Karpas-422 (cell line): ENCODE data around the gene PLSCR1. TPM values are rescaled to one million over a fixed set of nuclear protein-coding genes. Genes with fewer than 3 reads are reported as not detected.
A peak's percentile ranks its signal among the peaks of the same experiment; 100 is the strongest.
"Not testable (repeated sequence)": the region's sequence is repeated elsewhere in the genome, so short reads cannot be mapped to it uniquely, and the experiment has no call there.

Source experiments
- DNase-seq: peaks from one replicate; pipeline ENCODE4 v3.0.0-alpha.2; 2015
- H2AFZ ChIP-seq: fragments of 200-600 bp; sonication (generic); 2 replicates; pipeline ENCODE4 v1.6.1; 2014; ENCODE audit warnings: antibody characterized with exemption, low read length, mixed read lengths
- H3K27ac ChIP-seq: fragments of 200-600 bp; sonication (generic); 2 replicates; pipeline ENCODE4 v1.5.1; 2014; ENCODE audit warnings: mild to moderate bottlenecking, low read length, moderate library complexity
- H3K27me3 ChIP-seq: fragments of 200-600 bp; sonication (generic); 2 replicates; pipeline ENCODE4 v1.6.1; 2014; ENCODE audit warnings: low read length, mixed read lengths
- H3K36me3 ChIP-seq: fragments of 200-600 bp; sonication (generic); 2 replicates; pipeline ENCODE4 v1.6.1; 2014; ENCODE audit warnings: low read length, mixed read lengths; ENCODE audit not compliant: insufficient read depth
- H3K4me1 ChIP-seq: fragments of 200-600 bp; sonication (generic); 2 replicates; pipeline ENCODE4 v1.6.1; 2014; ENCODE audit warnings: mild to moderate bottlenecking, low read length, mixed read lengths
- H3K4me2 ChIP-seq: fragments of 200-600 bp; sonication (generic); 2 replicates; pipeline ENCODE4 v1.6.1; 2014; ENCODE audit warnings: low read length, low read depth, mild to moderate bottlenecking; ENCODE audit not compliant: poor library complexity, severe bottlenecking
- H3K4me3 ChIP-seq: fragments of 200-600 bp; sonication (generic); 2 replicates; pipeline ENCODE4 v1.5.1; 2014; ENCODE audit warnings: mild to moderate bottlenecking, antibody characterized with exemption, low read length, mixed read lengths
- H3K79me2 ChIP-seq: fragments of 200-600 bp; sonication (generic); 2 replicates; pipeline ENCODE4 v1.6.1; 2014; ENCODE audit warnings: mild to moderate bottlenecking, low read length, mixed read lengths
- H3K9ac ChIP-seq: fragments of 200-600 bp; sonication (generic); 2 replicates; pipeline ENCODE4 v1.6.0; 2014; ENCODE audit warnings: low read length
- H3K9me2 ChIP-seq: fragments of 200-600 bp; sonication (generic), shearing (Covaris generic); replicated peaks from 2 replicates; pipeline ENCODE4 v1.6.0; 2014; ENCODE audit warnings: mild to moderate bottlenecking, low read length, moderate library complexity; ENCODE audit not compliant: insufficient read depth
- H3K9me3 ChIP-seq: fragments of 300-700, 200-600 bp; sonication (generic); 2 replicates; pipeline ENCODE4 v1.6.1; 2014; ENCODE audit warnings: low read length, mixed read lengths
- H4K20me1 ChIP-seq: fragments of 200-600 bp; sonication (generic); 2 replicates; pipeline ENCODE4 v1.6.1; 2014; ENCODE audit warnings: mild to moderate bottlenecking, antibody characterized with exemption, low read length, low read depth; ENCODE audit not compliant: insufficient read depth
- total RNA-seq: library from RNA; depleted of rRNA; stranded (reverse); fragments of >200 nt; shearing (Covaris generic); gene quantifications from 2 replicates; pipeline ENCODE4 v1.2.3, GENCODE V29; 2014; ENCODE audit warnings: low replicate concordance

The PLSCR1 gene
- total RNA-seq, 1 experiment from 2014 or later = 26.2 TPM

DNA sequence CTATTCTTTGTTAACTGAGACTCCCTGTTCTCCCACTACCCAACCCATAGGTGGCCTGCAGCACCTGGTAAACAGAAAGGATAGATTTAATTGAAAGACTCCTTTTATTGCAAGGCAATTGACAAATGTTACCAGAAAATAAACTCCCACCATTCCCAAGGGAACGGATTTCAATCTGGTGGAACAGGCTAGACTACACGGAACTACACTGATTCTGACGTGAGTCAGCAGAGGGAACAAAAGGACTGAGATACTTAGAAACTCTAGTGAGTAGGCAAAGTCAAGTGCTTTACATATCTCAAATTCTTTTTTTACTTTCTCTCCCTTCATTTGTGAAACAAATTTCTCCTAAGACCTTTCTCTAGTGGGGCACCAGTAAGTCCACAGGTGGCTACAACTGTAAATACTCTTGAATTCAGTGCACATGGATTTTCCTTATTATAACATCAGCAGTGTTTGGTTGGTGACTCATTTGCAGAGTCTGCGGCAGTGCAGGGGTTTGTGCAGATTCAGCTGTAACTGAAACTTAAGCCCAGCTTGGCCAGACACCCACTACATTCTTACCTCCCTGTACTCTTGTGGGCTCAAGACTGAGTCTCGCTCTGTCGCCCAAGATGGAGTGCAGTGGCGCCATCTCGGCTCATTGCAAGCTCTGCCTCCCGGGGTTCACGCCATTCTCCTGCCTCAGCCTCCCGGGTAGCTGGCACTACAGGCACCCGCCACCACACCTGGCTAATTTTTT, 40.8 kb downstream of the PLSCR1 start:
- Histone ChIP-seq H3K36me3 (no peaks in the 10 kb centered on the region), H2AFZ (peak overlapping the region; percentile 4; the same call in 1 of the 2 replicates), H3K4me2 (peak overlapping the region; percentile 56), H3K27me3 (no peaks in the 10 kb centered on the region), H3K9me3 (no peaks in the 10 kb centered on the region), H3K79me2 (no peaks in the 10 kb centered on the region), H3K9ac (no peak overlapping the region), H3K4me3 (no peak overlapping the region; the same call in 1 of the 2 replicates), H3K9me2 (no peaks in the 10 kb centered on the region), H3K27ac (peak overlapping the region; percentile 57; the same call in 1 of the 2 replicates), H4K20me1 (no peaks in the 10 kb centered on the region), H3K4me1 (peaks cover 25% of the 10 kb centered on the region)
- peak; percentile 63 for DNase-seq

GRCh38 chr3:146502887-146503460, 41.4 kb downstream of the PLSCR1 start:
- H4K20me1 ChIP-seq = no peaks in the 10 kb centered on the region
- no peaks in the 10 kb centered on the region for H3K9me3 ChIP-seq
- H2AFZ ChIP-seq = peak overlapping the region; percentile 4; the same call in 1 of the 2 replicates
- H3K9me2 ChIP-seq = no peaks in the 10 kb centered on the region
- no peaks in the 10 kb centered on the region for H3K79me2 ChIP-seq
- H3K4me2 ChIP-seq = peak overlapping the region; percentile 56
- peak overlapping the region; percentile 57; the same call in 1 of the 2 replicates for H3K27ac ChIP-seq
- no peak for DNase-seq
- H3K36me3 ChIP-seq = no peaks in the 10 kb centered on the region
- H3K4me3 ChIP-seq = no peak overlapping the region
- no peaks in the 10 kb centered on the region for H3K27me3 ChIP-seq
- H3K4me1 ChIP-seq = peaks cover 25% of the 10 kb centered on the region
- H3K9ac ChIP-seq = no peak overlapping the region

GRCh38 chr3:146501752-146502151, 42.7 kb downstream of the PLSCR1 start:
- Histone ChIP-seq H3K9me3 (no peaks in the 10 kb centered on the region), H4K20me1 (no peaks in the 10 kb centered on the region), H3K27ac (no peak overlapping the region), H3K4me2 (no peak overlapping the region), H3K27me3 (no peaks in the 10 kb centered on the region), H3K4me3 (no peak overlapping the region), H2AFZ (no peak overlapping the region), H3K36me3 (no peaks in the 10 kb centered on the region), H3K9me2 (no peaks in the 10 kb centered on the region), H3K4me1 (peaks cover 25% of the 10 kb centered on the region), H3K79me2 (no peaks in the 10 kb centered on the region), H3K9ac (no peak overlapping the region)
- no peak for DNase-seq

DNA sequence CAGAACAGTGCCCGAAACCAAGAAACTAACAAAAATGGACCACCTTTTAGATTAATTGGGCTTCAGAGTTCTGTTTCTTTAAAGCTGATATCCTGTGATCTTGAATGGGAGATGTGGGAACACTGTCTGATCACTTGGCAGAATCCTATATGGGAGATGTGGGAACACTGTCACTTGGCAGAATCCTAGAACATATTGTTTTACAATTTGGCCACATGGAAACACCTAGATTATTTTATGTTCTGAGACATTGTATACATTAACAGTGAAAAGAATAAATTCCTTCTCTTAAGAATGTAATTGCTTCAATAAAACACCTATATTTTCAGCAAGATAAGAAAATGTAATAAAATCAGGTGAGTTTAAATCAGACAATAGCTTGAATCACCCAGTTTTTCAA, 44.7 kb downstream of the PLSCR1 start:
- Histone ChIP-seq H3K36me3 (no peaks in the 10 kb centered on the region), H3K4me3 (no peak overlapping the region), H3K9ac (no peak overlapping the region), H3K27ac (no peak overlapping the region), H2AFZ (no peak overlapping the region), H3K79me2 (no peaks in the 10 kb centered on the region), H3K27me3 (no peaks in the 10 kb centered on the region), H3K9me3 (no peaks in the 10 kb centered on the region), H4K20me1 (no peaks in the 10 kb centered on the region), H3K9me2 (no peaks in the 10 kb centered on the region), H3K4me2 (no peak overlapping the region), H3K4me1 (peaks cover 20% of the 10 kb centered on the region)
- no peak for DNase-seq

DNA sequence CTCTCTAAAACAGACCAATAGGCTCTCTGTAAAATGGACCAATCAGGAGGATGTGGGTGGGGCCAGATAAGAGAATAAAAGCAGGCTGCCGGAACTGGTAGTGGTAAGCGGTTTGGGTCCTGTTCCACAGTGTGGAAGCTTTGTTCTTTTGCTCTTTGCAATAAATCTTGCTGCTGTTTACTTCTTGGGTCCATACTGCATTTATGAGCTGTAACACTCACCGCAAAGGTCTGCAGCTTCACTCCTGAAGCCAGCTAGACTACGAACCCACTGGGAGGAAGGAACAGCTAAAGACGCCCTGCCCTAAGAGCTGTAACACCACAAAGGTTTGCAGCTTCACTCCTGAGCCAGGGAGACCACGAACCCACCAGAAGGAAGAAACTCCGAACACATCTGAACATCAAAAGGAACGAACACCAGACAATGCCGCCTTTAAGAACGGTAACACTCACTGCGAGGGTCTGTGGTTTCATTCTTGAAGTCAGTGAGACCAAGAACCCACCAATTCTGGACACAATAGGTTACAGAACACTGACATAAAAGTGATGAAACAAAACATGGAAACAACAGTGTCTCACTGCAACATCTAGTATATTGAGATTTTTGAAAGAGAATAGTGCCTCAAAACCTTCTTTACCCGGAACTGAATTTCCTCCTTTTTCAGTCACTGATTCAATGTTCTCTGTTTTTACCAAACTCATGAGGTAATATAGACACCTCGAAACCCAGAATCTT, 46.2 kb downstream of the PLSCR1 start:
- no peak overlapping the region for H3K27ac ChIP-seq
- H3K4me3 ChIP-seq = no peak overlapping the region

DNA sequence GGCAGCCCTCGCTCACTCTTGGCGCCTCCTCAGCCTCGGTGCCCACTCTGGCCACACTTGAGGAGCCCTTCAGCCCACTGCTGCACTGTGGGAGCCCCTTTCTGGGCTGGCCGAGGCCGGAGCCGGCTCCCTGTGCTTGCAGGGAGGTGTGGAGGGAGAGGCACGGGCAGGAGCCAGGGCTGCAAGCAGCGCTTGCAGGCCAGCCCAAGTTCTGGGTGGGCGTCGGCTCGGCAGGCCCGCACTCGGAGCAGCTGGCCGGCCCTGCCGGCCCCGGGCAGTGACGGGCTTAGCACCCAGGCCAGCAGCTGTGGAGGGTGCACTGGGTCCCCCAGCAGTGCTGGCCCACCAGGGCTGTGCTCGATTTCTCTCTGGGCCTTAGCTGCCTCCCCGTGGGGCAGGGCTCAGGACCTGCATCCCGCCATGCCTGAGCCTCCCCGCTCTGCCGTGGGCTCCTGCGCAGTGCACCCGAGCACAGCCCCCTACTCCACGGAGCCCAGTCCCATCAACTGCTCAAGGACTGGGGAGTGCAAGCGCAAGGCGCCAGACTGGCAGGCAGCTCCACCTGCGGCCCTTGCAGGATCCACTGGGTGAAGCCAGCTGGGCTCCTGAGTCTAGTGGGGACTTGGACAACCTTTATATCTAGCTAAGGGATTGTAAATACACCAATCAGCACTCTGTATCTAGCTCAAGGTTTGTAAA, 47.1 kb downstream of the PLSCR1 start:
- H2AFZ ChIP-seq, H3K4me3 ChIP-seq: not testable (repeated sequence)

More for the DNA sequence above, 46.2 kb downstream of the PLSCR1 start:
- Histone ChIP-seq H3K79me2 (no peaks in the 10 kb centered on the region), H3K27me3 (no peaks in the 10 kb centered on the region), H4K20me1 (no peaks in the 10 kb centered on the region), H3K9me3 (no peaks in the 10 kb centered on the region), H3K9ac (no peak overlapping the region), H3K4me1 (peaks cover 12% of the 10 kb centered on the region), H3K36me3 (no peaks in the 10 kb centered on the region), H2AFZ (no peak overlapping the region), H3K9me2 (no peaks in the 10 kb centered on the region), H3K4me2 (no peak overlapping the region)
- no peak for DNase-seq

DNA sequence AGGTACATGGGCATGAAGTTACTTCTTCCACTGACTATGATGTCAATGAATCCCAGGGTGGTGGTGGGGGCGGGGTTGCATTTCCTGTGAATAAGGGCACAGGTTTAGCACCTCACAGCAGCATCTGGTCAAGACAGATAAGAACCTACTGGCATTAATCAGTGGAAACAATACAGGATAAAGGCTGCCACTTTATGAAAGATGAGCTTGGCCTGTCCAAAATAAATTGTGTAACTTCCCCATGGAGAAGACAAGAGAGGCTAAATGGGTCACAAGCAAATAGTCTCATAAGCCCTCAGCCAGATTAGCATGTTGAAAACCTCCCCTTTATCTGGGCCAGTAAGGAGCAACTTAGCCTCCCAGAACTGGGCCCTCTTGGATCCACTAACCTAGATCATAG, 47.7 kb downstream of the PLSCR1 start:
- H3K9me2 ChIP-seq = no peaks in the 10 kb centered on the region
- no peak overlapping the region for H3K9ac ChIP-seq
- no peak overlapping the region for H2AFZ ChIP-seq
- no peaks in the 10 kb centered on the region for H3K27me3 ChIP-seq
- no peak for DNase-seq
- H3K4me1 ChIP-seq = peaks cover 12% of the 10 kb centered on the region
- no peaks in the 10 kb centered on the region for H3K79me2 ChIP-seq
- no peak overlapping the region for H3K4me2 ChIP-seq
- H3K4me3 ChIP-seq = no peak overlapping the region
- H4K20me1 ChIP-seq = no peaks in the 10 kb centered on the region
- H3K36me3 ChIP-seq = no peaks in the 10 kb centered on the region
- H3K9me3 ChIP-seq = no peaks in the 10 kb centered on the region
- no peak overlapping the region for H3K27ac ChIP-seq

More for the DNA sequence above, 47.1 kb downstream of the PLSCR1 start:
- H3K9ac ChIP-seq, H3K4me2 ChIP-seq, H3K9me3 ChIP-seq, H3K9me2 ChIP-seq, H4K20me1 ChIP-seq, DNase-seq, H3K27me3 ChIP-seq, H3K79me2 ChIP-seq, H3K36me3 ChIP-seq, H3K27ac ChIP-seq: not testable (repeated sequence)
- peaks cover 12% of the 10 kb centered on the region for H3K4me1 ChIP-seq

- no peaks in the 10 kb centered on the region for H3K9me2 ChIP-seq
- H3K27me3 ChIP-seq = no peaks in the 10 kb centered on the region
- no peak overlapping the region for H3K27ac ChIP-seq
- no peak for DNase-seq
- H3K79me2 ChIP-seq = no peaks in the 10 kb centered on the region
- H3K9ac ChIP-seq = no peak overlapping the region
- H3K4me3 ChIP-seq = no peak overlapping the region
- no peak overlapping the region for H3K4me2 ChIP-seq
- no peaks in the 10 kb centered on the region for H3K36me3 ChIP-seq
- peaks cover 12% of the 10 kb centered on the region for H3K4me1 ChIP-seq
- no peak overlapping the region for H2AFZ ChIP-seq
- H4K20me1 ChIP-seq = no peaks in the 10 kb centered on the region
- no peaks in the 10 kb centered on the region for H3K9me3 ChIP-seq
Measured at GRCh38 chr3:146496251-146496650, 48.2 kb downstream of the PLSCR1 start.
